PC-3 (cell line): ENCODE data around the gene RFX1. TPM values are rescaled to one million over a fixed set of nuclear protein-coding genes. Genes with fewer than 3 reads are reported as not detected.
"Not testable (repeated sequence)": the region's sequence is repeated elsewhere in the genome, so short reads cannot be mapped to it uniquely, and the experiment has no call there.

Source experiments
- ATAC-seq: fragments of 200-7000 bp; cut with Tn5 transposase; 2 replicates; pipeline ENCODE4 v1.9.1; 2020; ENCODE audit warnings: mild to moderate bottlenecking, moderate library complexity
- BruUV-seq: library from RNA; stranded (reverse); fragments of 400-500 nt; replicated peaks from 2 replicates; lab custom pipeline; 2021; lab: Mats Ljungman, UMichigan
- CTCF ChIA-PET: fragments of 300-600 bp; sonication (Branson Sonifier 250); formaldehyde crosslinking; loops from one replicate; lab custom pipeline; 2022; ENCODE audit warnings: antibody characterized with exemption; lab: Charles Lee
- POLR2A ChIA-PET: fragments of 300-600 bp; sonication (Branson Sonifier 250); formaldehyde crosslinking; loops from one replicate; lab custom pipeline; 2022; ENCODE audit warnings: antibody characterized with exemption; ENCODE audit not compliant: unreplicated experiment; lab: Charles Lee
- DNase-seq: peaks from one replicate; pipeline ENCODE4 v3.0.0-alpha.2; 2015
- H2AFZ ChIP-seq: fragments of 300-600 bp; sonication (generic); 2 replicates; pipeline ENCODE4 v1.6.0; 2016; ENCODE audit warnings: antibody characterized with exemption, low read length
- H3F3A ChIP-seq: fragments of 300-600 bp; sonication (generic); one replicate; pipeline ENCODE4 v1.6.0; 2017; ENCODE audit warnings: antibody characterized with exemption, low read length, control low read depth, mild to moderate bottlenecking; ENCODE audit not compliant: unreplicated experiment
- H3K27ac ChIP-seq: fragments of 300-600 bp; sonication (generic); 2 replicates; pipeline ENCODE4 v1.5.1; 2016; ENCODE audit warnings: mild to moderate bottlenecking, low read length
- H3K27me3 ChIP-seq: fragments of 300-600 bp; sonication (generic); 2 replicates; pipeline ENCODE4 v1.6.1; 2016; ENCODE audit warnings: low read length, mixed read lengths
- H3K36me3 ChIP-seq: fragments of 300-600 bp; sonication (generic); 2 replicates; pipeline ENCODE4 v1.6.1; 2016; ENCODE audit warnings: low read depth, mixed run types, low read length, mixed read lengths
- H3K4me1 ChIP-seq: fragments of 300-600 bp; sonication (generic); 2 replicates; pipeline ENCODE4 v1.5.1; 2016; ENCODE audit warnings: low read length; ENCODE audit not compliant: insufficient read depth
- H3K4me2 ChIP-seq: fragments of 300-600 bp; sonication (generic); 2 replicates; pipeline ENCODE4 v1.6.0; 2016; ENCODE audit warnings: low read length
- H3K4me3 ChIP-seq: fragments of 300-600 bp; sonication (generic); 2 replicates; pipeline ENCODE4 v1.5.1; 2016; ENCODE audit warnings: mild to moderate bottlenecking, low read length, mixed read lengths
- H3K79me2 ChIP-seq: fragments of 300-600 bp; sonication (generic); 2 replicates; pipeline ENCODE4 v1.6.1; 2017; ENCODE audit warnings: low read length, mixed read lengths
- H3K9ac ChIP-seq: fragments of 300-600 bp; sonication (generic); 2 replicates; pipeline ENCODE4 v1.6.0; 2016; ENCODE audit warnings: mild to moderate bottlenecking, low read length
- H3K9me2 ChIP-seq: fragments of 300-600 bp; sonication (generic); replicated peaks from 2 replicates; pipeline ENCODE4 v1.6.1; 2016; ENCODE audit warnings: mixed run types, low read length, mixed read lengths
- H3K9me3 ChIP-seq: fragments of 300-600 bp; sonication (generic); 2 replicates; pipeline ENCODE4 v1.6.1; 2016; ENCODE audit warnings: low read length, mixed read lengths
- H4K20me1 ChIP-seq: fragments of 300-600 bp; sonication (generic); 2 replicates; pipeline ENCODE4 v1.6.1; 2016; ENCODE audit warnings: low read length, mixed read lengths
- EZH2 ChIP-seq: fragments of 300-600 bp; sonication (generic); IDR thresholded peaks from one replicate; pipeline ENCODE4 v1.6.1; 2017; ENCODE audit warnings: antibody characterized with exemption, mild to moderate bottlenecking, low read length; ENCODE audit not compliant: unreplicated experiment
- EZH2phosphoT487 ChIP-seq: fragments of 300-600 bp; sonication (generic); IDR thresholded peaks from 2 replicates; pipeline ENCODE4 v1.6.1; 2018; ENCODE audit warnings: mild to moderate bottlenecking, antibody characterized with exemption, low read length, borderline replicate concordance
- intact Hi-C: fragments of 100-400 bp; cut with micrococcal nuclease; formaldehyde crosslinking; loops from 2 replicates; pipeline ENCODE4 v1.9.0; 2023
- total RNA-seq: library from RNA; depleted of rRNA; stranded (reverse); fragments of >200 nt; gene quantifications from 2 replicates; pipeline ENCODE4 v1.2.3, GENCODE V29; 2014
- TF ChIP-seq, protein P1 (sequence below): fragments of 300-600 bp; sonication (generic); conservative IDR thresholded peaks from 2 replicates; pipeline ENCODE4 v1.5.1; 2017; ENCODE audit warnings: antibody characterized with exemption, low read depth, mild to moderate bottlenecking, low read length

RFX1 gene
- total RNA-seq, 1 experiment from 2014 or later = 7.5 TPM

DNA sequence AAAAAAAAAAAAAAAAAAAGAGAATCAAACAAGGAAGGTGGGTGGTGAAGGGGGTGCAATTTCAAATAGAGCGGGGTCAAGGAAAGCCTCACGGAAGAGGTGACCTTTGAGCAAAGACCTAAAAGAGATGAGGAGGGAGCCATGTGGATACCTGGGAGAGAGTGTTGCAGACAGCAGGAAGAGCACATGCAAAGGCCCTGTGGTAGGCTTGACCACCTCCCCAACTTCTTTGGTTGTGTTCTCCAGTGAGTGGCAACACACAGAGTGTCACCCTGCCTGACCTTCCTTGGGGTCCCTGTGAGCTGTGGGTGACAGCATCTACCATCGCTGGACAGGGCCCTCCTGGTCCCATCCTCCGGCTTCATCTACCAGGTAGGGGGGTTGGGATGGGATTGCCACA lies 44.4 kb upstream of the RFX1 start:
- ATAC-seq (no peak), DNase-seq (no peak)
- intact Hi-C loops = no loop called here
- no TSS peak for BruUV-seq
- H3K4me1 ChIP-seq = no peaks in the 10 kb centered on the region
- no peaks in the 10 kb centered on the region for H3K27me3 ChIP-seq
- no peaks in the 10 kb centered on the region for H3F3A ChIP-seq
- H3K4me3 ChIP-seq = no peak overlapping the region
- POLR2A ChIA-PET = no interaction called here
- CTCF ChIA-PET = no interaction called here
- H3K79me2 ChIP-seq = no peaks in the 10 kb centered on the region
- no peaks in the 10 kb centered on the region for H4K20me1 ChIP-seq
- no peak overlapping the region for H2AFZ ChIP-seq
- TF ChIP-seq EZH2 (no peak), EZH2phosphoT487 (no peak)
- TF ChIP-seq, protein P1, sequence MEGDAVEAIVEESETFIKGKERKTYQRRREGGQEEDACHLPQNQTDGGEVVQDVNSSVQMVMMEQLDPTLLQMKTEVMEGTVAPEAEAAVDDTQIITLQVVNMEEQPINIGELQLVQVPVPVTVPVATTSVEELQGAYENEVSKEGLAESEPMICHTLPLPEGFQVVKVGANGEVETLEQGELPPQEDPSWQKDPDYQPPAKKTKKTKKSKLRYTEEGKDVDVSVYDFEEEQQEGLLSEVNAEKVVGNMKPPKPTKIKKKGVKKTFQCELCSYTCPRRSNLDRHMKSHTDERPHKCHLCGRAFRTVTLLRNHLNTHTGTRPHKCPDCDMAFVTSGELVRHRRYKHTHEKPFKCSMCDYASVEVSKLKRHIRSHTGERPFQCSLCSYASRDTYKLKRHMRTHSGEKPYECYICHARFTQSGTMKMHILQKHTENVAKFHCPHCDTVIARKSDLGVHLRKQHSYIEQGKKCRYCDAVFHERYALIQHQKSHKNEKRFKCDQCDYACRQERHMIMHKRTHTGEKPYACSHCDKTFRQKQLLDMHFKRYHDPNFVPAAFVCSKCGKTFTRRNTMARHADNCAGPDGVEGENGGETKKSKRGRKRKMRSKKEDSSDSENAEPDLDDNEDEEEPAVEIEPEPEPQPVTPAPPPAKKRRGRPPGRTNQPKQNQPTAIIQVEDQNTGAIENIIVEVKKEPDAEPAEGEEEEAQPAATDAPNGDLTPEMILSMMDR = no peak
- H3K9me3 ChIP-seq = peaks cover 4% of the 10 kb centered on the region; the same call in 1 of the 2 replicates
- H3K9ac ChIP-seq = no peak overlapping the region
- no peak overlapping the region for H3K4me2 ChIP-seq
- no peak overlapping the region for H3K27ac ChIP-seq
- no peaks in the 10 kb centered on the region for H3K9me2 ChIP-seq
- H3K36me3 ChIP-seq = peaks cover 6% of the 10 kb centered on the region

DNA sequence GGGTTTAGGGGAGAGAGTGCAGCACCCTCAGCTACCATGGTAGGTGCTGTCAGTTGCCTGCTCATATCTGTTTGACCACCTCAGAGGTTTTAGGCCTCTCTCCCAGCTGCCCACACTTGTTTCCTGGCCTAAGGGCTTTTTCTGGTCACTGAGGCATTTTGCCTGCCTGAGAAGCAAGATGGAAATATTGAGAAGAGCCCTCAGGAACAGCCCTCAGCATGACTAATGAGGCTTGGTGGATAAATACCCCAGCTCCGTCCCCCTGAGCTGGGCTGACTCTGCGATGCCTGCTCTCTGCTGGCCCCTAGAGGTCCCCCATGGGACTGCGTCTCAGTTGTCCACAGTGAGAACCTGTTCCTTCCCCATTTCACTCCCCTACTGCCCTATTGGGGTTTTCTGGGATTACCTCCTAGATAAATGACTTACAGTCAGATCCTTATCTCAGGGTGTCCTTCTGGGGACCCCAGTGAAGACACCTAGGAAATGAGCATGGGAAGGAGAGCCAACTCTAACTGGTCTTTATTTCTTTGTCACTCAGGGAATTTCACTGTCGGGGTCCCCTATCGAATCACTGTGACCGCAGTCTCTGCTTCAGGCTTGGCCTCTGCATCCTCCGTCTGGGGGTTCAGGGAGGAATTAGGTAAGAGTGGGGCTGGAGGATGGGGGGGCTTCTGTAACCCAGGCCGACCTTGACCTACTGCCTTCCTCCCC lies 42.5 kb upstream of the RFX1 start:
- H3K9me3 ChIP-seq = peaks cover 4% of the 10 kb centered on the region; the same call in 1 of the 2 replicates
- H3K4me2 ChIP-seq = no peak overlapping the region
- ATAC-seq (peak; percentile 67), DNase-seq (peak; percentile 60)
- no peaks in the 10 kb centered on the region for H3K4me1 ChIP-seq
- H3K27ac ChIP-seq = no peak overlapping the region
- H3K9me2 ChIP-seq = no peaks in the 10 kb centered on the region
- no peaks in the 10 kb centered on the region for H3F3A ChIP-seq
- H3K36me3 ChIP-seq = peaks cover 6% of the 10 kb centered on the region
- intact Hi-C loops = no loop called here
- TF ChIP-seq, protein P1 = peak; percentile 97
- TF ChIP-seq EZH2 (no peak), EZH2phosphoT487 (no peak)
- no peaks in the 10 kb centered on the region for H3K79me2 ChIP-seq
- no TSS peak for BruUV-seq
- POLR2A ChIA-PET = no interaction called here
- no peaks in the 10 kb centered on the region for H4K20me1 ChIP-seq
- no peak overlapping the region for H2AFZ ChIP-seq
- no peak overlapping the region for H3K4me3 ChIP-seq
- CTCF ChIA-PET = interaction anchor here (0.9 kb wide), 1 partner anchor 26 kb away, joined by 3 read pairs; no protein-coding TSS in a partner anchor
- H3K27me3 ChIP-seq = no peaks in the 10 kb centered on the region
- H3K9ac ChIP-seq = no peak overlapping the region

DNA sequence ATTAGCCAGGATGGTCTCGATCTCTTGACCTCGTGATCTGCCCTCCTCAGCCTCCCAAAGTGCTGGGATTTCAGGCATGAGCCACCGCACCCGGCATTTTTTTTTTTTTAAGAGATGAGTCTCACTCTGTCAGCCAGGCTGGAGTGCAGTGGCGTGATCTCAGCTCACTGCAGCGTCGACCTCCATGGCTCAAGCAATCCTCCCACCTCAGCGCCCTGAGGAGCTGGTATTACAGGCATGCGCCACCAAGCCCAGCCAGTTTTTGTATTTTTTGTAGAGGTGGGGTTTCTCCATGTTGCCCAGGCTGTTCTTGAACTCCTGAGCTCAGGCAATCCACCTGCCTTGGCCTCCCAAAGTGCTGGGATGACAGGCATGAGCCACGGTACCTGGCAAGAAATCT lies 41.7 kb upstream of the RFX1 start:
- H3K4me1 ChIP-seq, H3K9ac ChIP-seq, H3F3A ChIP-seq, H2AFZ ChIP-seq, H4K20me1 ChIP-seq, H3K9me3 ChIP-seq, BruUV-seq, ATAC-seq, H3K4me2 ChIP-seq, H3K79me2 ChIP-seq, DNase-seq, H3K27ac ChIP-seq, H3K4me3 ChIP-seq, H3K9me2 ChIP-seq, H3K36me3 ChIP-seq, intact Hi-C loops, POLR2A ChIA-PET, H3K27me3 ChIP-seq: not testable (repeated sequence)
- CTCF ChIA-PET = interaction anchor here (0.9 kb wide), 1 partner anchor 25 kb away, joined by 3 read pairs; no protein-coding TSS in a partner anchor
